HEK293 (cell line): ENCODE data around the gene CELF4.

Experiments
- CTCF ChIA-PET: fragments of 350-600 bp; formaldehyde crosslinking; extraction: SDS; loops from one replicate; lab custom pipeline; 2021; ENCODE audit warnings: antibody characterized with exemption; lab: Yijun Ruan, JAX
- POLR2A ChIA-PET: fragments of 300-600 bp; formaldehyde crosslinking; extraction: SDS; loops from one replicate; lab custom pipeline; 2020; ENCODE audit warnings: antibody characterized with exemption, inconsistent platforms; lab: Yijun Ruan, JAX
- H3K27ac ChIP-seq: fragments of 200-500 bp; sonication (Bioruptor generic); 2 replicates; pipeline ENCODE4 v1.5.1; 2014; ENCODE audit warnings: low read depth, low read length, control low read depth, inconsistent platforms; ENCODE audit errors: extremely low read depth
- H3K36me3 ChIP-seq, 2 experiments: fragments of 200-500 bp in 1 of 2; sonication (Bioruptor generic) in 1 of 2; 1 replicate in 1 of 2; 2 replicates in 1 of 2; pipeline ENCODE4 v1.5.1; 2014 to 2017; ENCODE audit warnings: inconsistent platforms in 2 of 2, low read length in 2 of 2; ENCODE audit not compliant: control insufficient read depth in 2 of 2, insufficient read depth in 1 of 2
- H3K4me1 ChIP-seq: fragments of 200-500 bp; sonication (Bioruptor generic); 2 replicates; pipeline ENCODE4 v1.5.1; 2014; ENCODE audit warnings: mild to moderate bottlenecking, low read length, inconsistent platforms; ENCODE audit not compliant: control insufficient read depth, insufficient read depth
- H3K4me3 ChIP-seq: 2 replicates; pipeline ENCODE4 v1.5.1; 2011; ENCODE audit warnings: low read depth, mild to moderate bottlenecking, control low read depth, low read length, moderate library complexity
- H3K9me3 ChIP-seq: fragments of 200-500 bp; sonication (Bioruptor generic); 2 replicates; pipeline ENCODE4 v1.5.1; 2014; ENCODE audit warnings: low read depth, low read length, inconsistent platforms; ENCODE audit not compliant: control insufficient read depth, insufficient read depth
- BCL11B ChIP-seq: fragments of 450-650 bp; formaldehyde crosslinking; IDR thresholded peaks from 2 replicates; pipeline ENCODE4 v1.5.1; 2016; ENCODE audit warnings: low read depth, missing biosample characterization, missing genetic modification characterization
- ELK4 ChIP-seq: IDR thresholded peaks from 2 replicates; pipeline ENCODE4 v1.6.1; 2011; ENCODE audit warnings: mild to moderate bottlenecking, low read depth, low read length, borderline replicate concordance
- GLIS2 ChIP-seq: fragments of 450-650 bp; formaldehyde crosslinking; IDR thresholded peaks from 2 replicates; pipeline ENCODE4 v1.5.1; 2016; ENCODE audit warnings: missing biosample characterization, missing genetic modification characterization
- HIC1 ChIP-seq: fragments of 450-650 bp; formaldehyde crosslinking; IDR thresholded peaks from 2 replicates; pipeline ENCODE4 v1.5.1; 2016; ENCODE audit warnings: missing biosample characterization, missing genetic modification characterization
- KLF8 ChIP-seq: fragments of 450-650 bp; formaldehyde crosslinking; IDR thresholded peaks from 2 replicates; pipeline ENCODE4 v1.5.1; 2016; ENCODE audit warnings: missing biosample characterization, missing genetic modification characterization
- SALL2 ChIP-seq: fragments of 450-650 bp; formaldehyde crosslinking; IDR thresholded peaks from 2 replicates; pipeline ENCODE4 v1.5.0; 2017; ENCODE audit warnings: missing biosample characterization, mild to moderate bottlenecking, missing genetic modification characterization, borderline replicate concordance
- SP2 ChIP-seq: fragments of 450-650 bp; formaldehyde crosslinking; IDR thresholded peaks from 2 replicates; pipeline ENCODE4 v1.5.1; 2016; ENCODE audit warnings: missing biosample characterization, missing genetic modification characterization
- ZFP37 ChIP-seq: fragments of 450-650 bp; formaldehyde crosslinking; IDR thresholded peaks from 2 replicates; pipeline ENCODE4 v1.5.1; 2016; ENCODE audit warnings: missing biosample characterization, missing genetic modification characterization
- ZFP41 ChIP-seq: fragments of 450-650 bp; formaldehyde crosslinking; IDR thresholded peaks from 2 replicates; pipeline ENCODE4 v1.5.1; 2016; ENCODE audit warnings: missing biosample characterization, missing genetic modification characterization, borderline replicate concordance
- ZFP69B ChIP-seq: fragments of 450-650 bp; formaldehyde crosslinking; IDR thresholded peaks from 2 replicates; pipeline ENCODE4 v1.5.1; 2016; ENCODE audit warnings: missing biosample characterization, missing genetic modification characterization
- ZNF114 ChIP-seq: fragments of 450-650 bp; formaldehyde crosslinking; IDR thresholded peaks from 2 replicates; pipeline ENCODE4 v1.5.0; 2017; ENCODE audit warnings: missing biosample characterization, missing genetic modification characterization
- ZNF133 ChIP-seq: fragments of 450-650 bp; formaldehyde crosslinking; IDR thresholded peaks from 2 replicates; pipeline ENCODE4 v1.5.1; 2016; ENCODE audit warnings: missing biosample characterization, missing genetic modification characterization
- ZNF16 ChIP-seq: fragments of 450-650 bp; formaldehyde crosslinking; IDR thresholded peaks from 2 replicates; pipeline ENCODE4 v1.5.1; 2016; ENCODE audit warnings: low read depth, missing biosample characterization, missing genetic modification characterization
- ZNF175 ChIP-seq: fragments of 450-650 bp; formaldehyde crosslinking; IDR thresholded peaks from 2 replicates; pipeline ENCODE4 v1.5.1; 2016; ENCODE audit warnings: missing biosample characterization, missing genetic modification characterization
- ZNF24 ChIP-seq: fragments of 450-650 bp; formaldehyde crosslinking; IDR thresholded peaks from 2 replicates; pipeline ENCODE4 v1.5.1; 2016; ENCODE audit warnings: missing biosample characterization, missing genetic modification characterization
- ZNF248 ChIP-seq: fragments of 450-650 bp; formaldehyde crosslinking; IDR thresholded peaks from 2 replicates; pipeline ENCODE4 v1.5.1; 2017; ENCODE audit warnings: missing biosample characterization, missing genetic modification characterization
- ZNF292 ChIP-seq: fragments of 450-650 bp; formaldehyde crosslinking; IDR thresholded peaks from 2 replicates; pipeline ENCODE4 v1.5.1; 2016; ENCODE audit warnings: low read depth, missing biosample characterization, missing genetic modification characterization, borderline replicate concordance
- ZNF473 ChIP-seq: fragments of 450-650 bp; formaldehyde crosslinking; IDR thresholded peaks from 2 replicates; pipeline ENCODE4 v1.5.1; 2017; ENCODE audit warnings: missing biosample characterization, missing genetic modification characterization
- ZNF48 ChIP-seq: fragments of 450-650 bp; formaldehyde crosslinking; IDR thresholded peaks from 2 replicates; pipeline ENCODE4 v1.5.1; 2016; ENCODE audit warnings: missing biosample characterization, missing genetic modification characterization
- ZNF544 ChIP-seq: fragments of 450-650 bp; formaldehyde crosslinking; IDR thresholded peaks from 2 replicates; pipeline ENCODE4 v1.5.0; 2017; ENCODE audit warnings: missing biosample characterization, missing genetic modification characterization
- ZNF558 ChIP-seq: fragments of 450-650 bp; formaldehyde crosslinking; IDR thresholded peaks from 2 replicates; pipeline ENCODE4 v1.5.1; 2016; ENCODE audit warnings: missing biosample characterization, missing genetic modification characterization
- ZNF621 ChIP-seq: fragments of 450-650 bp; formaldehyde crosslinking; IDR thresholded peaks from 2 replicates; pipeline ENCODE4 v1.5.1; 2017; ENCODE audit warnings: missing biosample characterization, missing genetic modification characterization
- ZNF623 ChIP-seq: fragments of 450-650 bp; formaldehyde crosslinking; IDR thresholded peaks from 2 replicates; pipeline ENCODE4 v1.5.1; 2016; ENCODE audit warnings: missing biosample characterization, missing genetic modification characterization
- ZNF626 ChIP-seq: fragments of 450-650 bp; sonication (Bioruptor Pico); formaldehyde crosslinking; IDR thresholded peaks from 2 replicates; pipeline ENCODE4 v1.5.1; 2018; ENCODE audit warnings: missing biosample characterization, missing genetic modification characterization, inconsistent platforms
- ZNF785 ChIP-seq: fragments of 450-650 bp; formaldehyde crosslinking; IDR thresholded peaks from 2 replicates; pipeline ENCODE4 v1.5.1; 2016; ENCODE audit warnings: missing biosample characterization, missing genetic modification characterization

CELF4 gene

GRCh38 chr18:37543321-37543720 is 22.3 kb downstream of the CELF4 start:
- H3K36me3 ChIP-seq, result no peaks in the 10 kb centered on the region
- no peaks in the 10 kb centered on the region for H3K9me3 ChIP-seq
- no peak overlapping the region for H3K4me3 ChIP-seq
- H3K4me1 ChIP-seq, result no peaks in the 10 kb centered on the region
- ChIA-PET POLR2A (no interaction called here), CTCF (no interaction called here)
- H3K27ac ChIP-seq, result no peak overlapping the region
- TF ChIP-seq ZNF114 (tag by site-specific recombination), result no peak
- no peak for TF ChIP-seq ZFP69B
- TF ChIP-seq ZNF292 (tag by site-specific recombination), result no peak
- TF ChIP-seq SALL2, result no peak
- TF ChIP-seq ZNF16, result no peak
- no peak for TF ChIP-seq ZNF785 (tag by site-specific recombination)
- TF ChIP-seq ZNF621 (tag by site-specific recombination), result no peak
- no peak for TF ChIP-seq ZNF473 (tag by site-specific recombination)
- TF ChIP-seq KLF8, result no peak
- no peak for TF ChIP-seq ZNF558 (tag by site-specific recombination)
- TF ChIP-seq HIC1 (tag by site-specific recombination), result no peak
- no peak for TF ChIP-seq GLIS2 (tag by site-specific recombination)
- TF ChIP-seq ZNF48, result no peak
- no peak for TF ChIP-seq ZFP41 (tag by site-specific recombination)
- no peak for TF ChIP-seq ZNF544
- no peak for TF ChIP-seq ELK4

GRCh38 chr18:37541517-37541916 is 24.1 kb downstream of the CELF4 start:
- Histone ChIP-seq H3K4me1 (no peaks in the 10 kb centered on the region), H3K36me3 (no peaks in the 10 kb centered on the region), H3K27ac (no peak overlapping the region), H3K4me3 (no peak overlapping the region), H3K9me3 (no peaks in the 10 kb centered on the region)
- ChIA-PET CTCF (interaction anchor here (0.7 to 0.8 kb wide), 2 partner anchors 155 to 199 kb away, joined by 3 read pairs; no protein-coding TSS in a partner anchor), POLR2A (no interaction called here)
- TF ChIP-seq SP2, result no peak
- no peak for TF ChIP-seq ZNF626
- no peak for TF ChIP-seq ZNF248 (tag by site-specific recombination)
- no peak for TF ChIP-seq ZNF24
- TF ChIP-seq ZNF623, result peak; percentile 62
- no peak for TF ChIP-seq BCL11B (tag by site-specific recombination)
- no peak for TF ChIP-seq ZNF175 (tag by site-specific recombination)
- TF ChIP-seq ZNF133 (tag by site-specific recombination), result no peak
- no peak for TF ChIP-seq ZFP37
